Fibroblast of the aortic adventitia (primary cell): ENCODE data around the gene HSPA8. TPM values are rescaled to one million over a fixed set of nuclear protein-coding genes. Genes with fewer than 3 reads are reported as not detected.

ENCODE experiments used
- DNase-seq: peaks from one replicate; pipeline ENCODE4 v3.0.0-alpha.2; 2010; ENCODE audit warnings: low read depth
- H3K4me3 ChIP-seq: 2 replicates; pipeline ENCODE4 v1.5.1; 2011; ENCODE audit warnings: low read depth, mild to moderate bottlenecking, control low read depth, low read length, moderate library complexity
- CTCF ChIP-seq: IDR thresholded peaks from 2 replicates; pipeline ENCODE4 v1.5.1; 2011; ENCODE audit warnings: mild to moderate bottlenecking, low read length, control low read depth, inconsistent platforms; ENCODE audit not compliant: insufficient read depth
- total RNA-seq: library from RNA; depleted of rRNA; stranded (reverse); fragments of >200 nt; gene quantifications from 2 replicates; pipeline ENCODE4 v1.2.3, GENCODE V29; 2012; ENCODE audit warnings: low replicate concordance

HSPA8 gene
- total RNA-seq, 1 donor, result 2,934 TPM

- DNase-seq, result no peak
- TF ChIP-seq CTCF, result no peak
- no peak overlapping the region for H3K4me3 ChIP-seq
These were observed 10.8 kb upstream of the HSPA8 start for GRCh38 chr11:123072762-123073161.

- H3K4me3 ChIP-seq, result no peak overlapping the region
- no peak for DNase-seq
- no peak for TF ChIP-seq CTCF
These were observed 10.4 kb upstream of the HSPA8 start for GRCh38 chr11:123072332-123072761.

- peak overlapping the region; percentile 5 for H3K4me3 ChIP-seq
- DNase-seq, result peak; percentile 42
- TF ChIP-seq CTCF, result no peak
These were observed 8.2 kb upstream of the HSPA8 start for GRCh38 chr11:123069908-123070821.

GRCh38 chr11:123065621-123066020, 3.7 kb upstream of the HSPA8 start:
- peak; percentile 76 for DNase-seq
- H3K4me3 ChIP-seq, result no peak overlapping the region
- no peak for TF ChIP-seq CTCF

- peak overlapping the region; percentile 81 for H3K4me3 ChIP-seq
- no peak for TF ChIP-seq CTCF
- DNase-seq, result peak; percentile 76
These were observed 2.1 kb upstream of the HSPA8 start for GRCh38 chr11:123063826-123064657.

GRCh38 chr11:123062892-123063825, 1.2 kb upstream of the HSPA8 start:
- peak overlapping the region; percentile 81 for H3K4me3 ChIP-seq
- no peak for TF ChIP-seq CTCF
- DNase-seq, result peak; percentile 73
